Measurements from ENCODE around the gene MYRIP. TPM values are rescaled to one million over a fixed set of nuclear protein-coding genes. Genes with fewer than 3 reads are reported as not detected.

The MYRIP gene
- total and polyA plus RNA-seq, 2 of the 4 experiments (the other 2 are of a cell fraction) = not detected

GRCh38 chr3:39804951-39805350 is 4.5 kb upstream of the MYRIP start:
- Histone ChIP-seq H2AK9ac (replicated peaks; ENCODE audit: low read depth, low read length, poor library complexity) (no peak overlapping the region), H3K9ac (ENCODE audit: low read depth, low read length) (no peak overlapping the region), H3K4me3 (ENCODE audit: insufficient read depth, low read depth, low read length) (no peak overlapping the region), H2BK20ac (ENCODE audit: low read depth, low read length) (no peak overlapping the region), H2BK15ac (ENCODE audit: low read depth, low read length) (no peak overlapping the region), H4K91ac (ENCODE audit: insufficient read depth, low read depth, low read length) (no peak overlapping the region), H3K79me1 (ENCODE audit: low read depth in 1 of 2, low read length in 2 of 2) (no peaks in the 10 kb centered on the region), H2AK5ac (ENCODE audit: low read depth, low read length) (no peak overlapping the region), H4K8ac (ENCODE audit: low read depth in 2 of 2, low read length in 2 of 2) (no peak overlapping the region), H3K23ac (ENCODE audit: low read depth, low read length) (no peak overlapping the region), H4K20me1 (ENCODE audit: insufficient read depth, low read length) (no peaks in the 10 kb centered on the region), H3K27me3 (ENCODE audit: control insufficient read depth, insufficient read depth, low read length) (peaks cover 9% of the 10 kb centered on the region; the same call in 1 of the 2 replicates), H3K18ac (ENCODE audit: low read depth, low read length) (no peak overlapping the region), H3K56ac (ENCODE audit: extremely low read depth, insufficient read depth, low read length) (no peak overlapping the region), H3K9me3 (ENCODE audit: control insufficient read depth, insufficient read depth, low read length) (peaks cover 4% of the 10 kb centered on the region; the same call in 1 of the 2 replicates), H2BK120ac (ENCODE audit: low read depth, low read length) (no peak overlapping the region), H3K4me1 (ENCODE audit: control insufficient read depth, insufficient read depth, low read length) (no peaks in the 10 kb centered on the region), H3K9me1 (ENCODE audit: insufficient read depth, low read length) (no peaks in the 10 kb centered on the region), H2BK5ac (ENCODE audit: low read depth, low read length, poor library complexity, severe bottlenecking) (no peak overlapping the region), H3K14ac (replicated peaks; ENCODE audit: low read depth, low read length) (no peak overlapping the region), H3K4me2 (ENCODE audit: low read depth, low read length) (no peak overlapping the region), H4K5ac (ENCODE audit: low read depth, low read length) (no peak overlapping the region), H3K4ac (ENCODE audit: low read depth, low read length) (no peak overlapping the region), H3K36me3 (ENCODE audit: control insufficient read depth, insufficient read depth, low read length) (no peaks in the 10 kb centered on the region), H2AFZ (replicated peaks; ENCODE audit: low read length, poor library complexity) (no peak overlapping the region), H3K27ac (ENCODE audit: insufficient read depth, low read length) (no peak overlapping the region)
- ChIA-PET CTCF (no interaction called here), POLR2A (ENCODE audit: unreplicated experiment) (no interaction called here)
- TF ChIP-seq RCOR1 (IDR thresholded peaks at IDR 0.05; ENCODE audit: insufficient replicate concordance, low read length) (no peak), MAZ (IDR thresholded peaks at IDR 0.05; ENCODE audit: borderline replicate concordance, low read depth, low read length) (no peak), MXI1 (IDR thresholded peaks at IDR 0.05; ENCODE audit: borderline replicate concordance, low read depth, low read length) (no peak), ELK1 (IDR thresholded peaks at IDR 0.05; ENCODE audit: borderline replicate concordance, low read depth, low read length) (no peak), BHLHE40 (IDR thresholded peaks at IDR 0.05; ENCODE audit: low read depth, low read length) (no peak), NFE2L2 (IDR thresholded peaks at IDR 0.05; ENCODE audit: low read depth, low read length) (no peak), MAFK (IDR thresholded peaks at IDR 0.05; ENCODE audit: low read depth, low read length) (no peak), POLR2A (IDR thresholded peaks at IDR 0.05; ENCODE audit: low read depth, low read length) (no peak), RFX5 (IDR thresholded peaks at IDR 0.05; ENCODE audit: low read depth, low read length) (no peak), RAD21 (IDR thresholded peaks at IDR 0.05; ENCODE audit: low read length) (no peak), SMC3 (IDR thresholded peaks at IDR 0.05; ENCODE audit: low read depth, low read length) (no peak), FOS (IDR thresholded peaks at IDR 0.05; ENCODE audit: low read depth, low read length) (no peak)
- WGBS, 2 experiments (ENCODE audit: extremely low coverage in 2 of 2, insufficient read length in 1 of 2) = 44% methylated on average over 3 of the region's 3 CpGs; no CpG with 5 or more reads in 1 of the 2 experiments
- DNase-seq (no peak), ATAC-seq (ENCODE audit: low read depth) (no peak)
- in situ Hi-C loops (cut with MboI; ENCODE audit: low sequenced_read_pairs) (no loop called here), intact Hi-C loops (cut with micrococcal nuclease) (no loop called here), dilution Hi-C loops (cut with HindIII; ENCODE audit: low sequenced_read_pairs, unreplicated experiment) (no loop called here)
- no TSS peak for BruUV-seq (replicated peaks)
